ENCODE results near the gene EIF4G3.
"Not testable (repeated sequence)": the region's sequence is repeated elsewhere in the genome, so short reads cannot be mapped to it uniquely, and the experiment has no call there.

The EIF4G3 gene

DNA sequence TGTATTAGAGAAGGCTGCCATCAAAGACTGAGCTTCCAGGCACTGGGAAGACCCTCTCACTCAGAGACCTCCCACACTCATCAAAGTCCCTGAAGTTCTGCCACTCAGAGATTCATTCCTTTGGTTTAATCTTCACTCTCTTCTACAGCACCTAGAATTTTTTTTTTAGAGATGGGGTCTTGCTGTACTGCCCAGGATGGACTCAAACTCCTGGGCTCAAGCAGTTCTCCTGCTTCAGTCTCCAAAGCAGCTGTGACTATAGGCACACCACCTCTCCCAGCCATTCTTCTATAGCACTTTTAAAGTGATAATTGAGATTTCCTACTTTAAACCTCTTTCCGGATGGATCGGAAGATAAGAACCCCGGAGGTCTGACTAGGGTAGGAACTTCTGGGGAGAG is 385.9 kb downstream of the EIF4G3 start:
- no peak for DNase-seq

DNA sequence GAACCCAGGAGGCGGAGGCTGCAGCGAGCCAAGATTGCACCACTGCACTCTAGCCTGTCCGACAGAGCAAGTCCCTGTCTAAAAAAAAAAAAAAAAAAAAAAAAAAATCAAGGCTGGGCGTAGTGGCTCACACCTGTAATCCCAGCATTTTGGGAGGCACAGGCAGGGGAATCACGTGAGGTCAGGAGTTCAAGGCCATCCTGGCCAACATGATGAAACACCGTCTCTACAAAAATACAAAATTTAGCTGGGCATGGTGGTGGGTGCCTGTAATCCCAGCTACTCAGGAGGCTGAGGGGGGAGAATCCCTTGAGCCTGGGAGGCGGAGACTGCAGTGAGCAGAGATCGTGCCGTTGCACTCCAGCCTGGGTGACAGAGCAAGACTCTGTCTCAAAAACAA is 387.1 kb downstream of the EIF4G3 start:
- not testable (repeated sequence) for DNase-seq

DNA sequence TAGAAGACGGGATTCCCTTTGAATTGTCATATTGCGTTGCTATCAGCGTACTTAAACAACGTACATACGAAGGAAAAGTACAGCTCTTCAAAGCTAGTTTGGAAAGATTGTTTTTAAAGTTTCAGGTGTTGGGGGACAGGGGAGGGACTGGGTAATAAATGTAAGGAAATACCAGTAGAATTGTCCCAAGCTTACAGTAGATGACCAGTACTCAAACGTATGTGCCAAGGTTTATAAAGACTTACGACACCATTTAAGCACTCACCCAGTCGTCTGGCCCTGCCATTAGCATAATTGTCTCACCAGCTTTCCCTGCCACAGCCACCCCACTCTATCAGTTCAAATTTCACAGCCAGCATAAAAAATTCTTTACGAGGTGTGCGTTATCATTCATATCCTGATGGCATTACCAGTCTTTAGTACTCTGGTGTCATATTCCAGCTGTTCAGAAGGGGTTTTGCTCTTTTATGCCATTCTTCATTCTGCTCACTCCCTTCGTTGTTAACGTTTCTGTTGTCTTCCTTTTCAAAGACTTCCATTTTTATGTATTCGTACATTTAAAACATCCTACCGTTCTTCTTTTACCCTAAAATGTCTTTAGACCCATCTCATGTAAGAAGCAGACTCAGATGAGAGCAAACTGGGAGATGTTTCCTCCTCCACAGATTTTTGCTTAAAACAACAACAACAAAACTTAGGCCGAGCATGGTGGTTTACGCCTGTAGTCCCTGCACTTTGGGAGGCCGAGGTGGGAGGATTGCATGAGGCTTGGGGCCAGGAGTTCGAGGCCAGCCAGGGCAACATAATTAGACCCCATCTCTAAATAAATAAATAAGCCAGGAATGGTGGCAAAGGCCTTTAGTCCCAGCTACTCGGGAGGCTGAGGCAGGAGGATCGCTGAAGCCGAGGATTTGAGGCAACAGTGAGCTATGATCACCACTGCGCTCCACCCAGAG is 388.6 kb downstream of the EIF4G3 start:
- DNase-seq = no peak

DNA sequence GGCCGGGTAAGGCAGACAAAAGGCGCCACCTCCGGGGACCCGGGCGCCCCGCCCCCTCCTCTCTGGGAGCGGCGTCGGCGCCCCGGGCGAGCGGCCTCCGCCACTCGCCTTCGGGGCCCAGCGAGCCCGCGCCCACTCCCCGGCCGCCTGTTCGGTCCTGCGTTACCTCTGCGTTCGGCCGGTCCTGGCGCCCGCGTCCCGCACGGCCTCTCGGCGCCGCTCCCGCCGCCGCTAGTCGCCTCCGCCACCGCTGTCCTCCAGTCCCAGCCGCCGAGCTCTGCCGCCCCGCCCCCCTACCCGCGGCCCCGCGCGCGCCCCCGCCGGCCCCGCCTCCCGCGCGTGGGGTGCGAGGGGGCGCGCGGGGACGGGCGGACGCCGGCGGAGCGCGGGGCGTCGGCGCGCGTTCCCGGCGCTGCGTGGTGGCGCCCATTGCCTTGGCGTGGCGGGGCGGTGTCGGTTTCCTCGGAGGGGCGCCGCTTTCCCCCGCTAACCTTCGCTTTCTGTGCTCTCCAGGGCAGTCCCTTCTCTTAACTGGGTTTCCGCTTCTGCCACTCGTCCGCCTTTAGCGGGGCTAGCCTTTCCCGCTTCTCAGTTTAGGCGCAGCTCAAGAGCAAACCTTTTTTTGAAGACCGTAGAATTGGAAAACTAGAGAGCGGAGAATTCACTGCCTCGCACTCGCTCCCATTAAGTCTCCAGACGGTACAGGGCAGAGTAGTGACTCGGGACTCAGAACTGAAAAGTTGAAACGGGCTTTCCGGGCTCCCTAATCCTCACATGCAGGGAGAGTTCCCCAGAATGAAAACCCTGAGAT is 389.5 kb downstream of the EIF4G3 start, which contains the start of gene HP1BP3:
Gene HP1BP3, minus strand, starts transcription at position 279 of the 811 bp plus-strand sequence. CDS start 6,867 bp downstream, outside the sequence.
- DNase-seq = peak; percentile 86 to 91

DNA sequence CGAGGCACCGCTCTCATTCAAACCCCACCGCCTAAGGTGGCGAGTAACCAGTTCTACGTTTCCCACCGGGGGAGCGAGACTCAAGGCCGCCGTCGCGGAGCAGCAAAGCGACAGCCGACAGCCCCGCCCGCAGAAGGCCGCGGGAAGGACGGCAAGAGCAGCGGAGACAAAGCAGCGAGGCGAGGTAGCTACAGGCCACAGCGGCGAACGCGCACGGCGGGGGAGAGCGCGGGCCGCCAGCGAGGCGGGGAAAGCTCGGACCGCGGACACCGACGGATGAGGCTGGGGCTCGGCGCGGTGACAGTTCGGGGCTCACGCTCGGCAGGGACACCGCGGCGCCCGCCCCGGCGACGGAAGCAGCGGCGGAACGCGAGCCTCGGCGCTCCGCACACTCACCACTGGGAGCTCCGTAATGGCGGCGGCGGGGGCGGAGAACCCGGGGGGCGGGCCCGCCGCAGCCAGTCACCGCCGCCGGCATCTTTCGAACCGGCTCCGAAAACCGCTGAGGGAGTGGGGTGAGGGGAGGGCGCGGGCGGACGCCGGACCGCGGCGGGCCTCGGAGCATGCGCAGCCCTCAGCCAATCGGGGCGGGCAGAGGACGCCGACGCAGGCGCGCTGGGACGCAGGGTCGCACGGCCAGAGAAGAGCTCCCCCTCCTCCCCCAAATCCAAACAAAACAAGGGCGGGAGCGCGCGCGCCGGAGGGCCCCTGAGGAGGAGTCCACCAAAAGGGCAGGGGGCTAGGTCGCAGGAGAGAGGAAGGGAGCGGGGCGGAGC is 390.3 kb downstream of the EIF4G3 start:
- peak; percentile 96 to 97 for DNase-seq

DNA sequence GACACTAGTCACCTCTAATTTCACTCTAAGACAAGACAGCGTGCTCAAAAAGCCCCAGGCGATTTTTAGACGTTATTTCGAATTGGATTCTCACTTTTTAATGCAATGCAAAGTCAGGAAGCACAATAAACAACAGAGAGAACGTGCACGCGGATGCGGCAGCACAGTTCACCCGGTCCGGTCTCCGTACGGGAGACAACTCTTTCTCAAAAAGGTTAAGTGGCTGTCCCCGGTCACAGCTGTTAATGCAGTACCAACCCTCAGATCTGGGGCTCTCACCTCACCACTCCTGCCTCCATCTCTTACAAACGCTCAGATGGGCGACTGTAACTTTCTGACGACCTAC is 390.8 kb downstream of the EIF4G3 start:
- DNase-seq = no peak

DNA sequence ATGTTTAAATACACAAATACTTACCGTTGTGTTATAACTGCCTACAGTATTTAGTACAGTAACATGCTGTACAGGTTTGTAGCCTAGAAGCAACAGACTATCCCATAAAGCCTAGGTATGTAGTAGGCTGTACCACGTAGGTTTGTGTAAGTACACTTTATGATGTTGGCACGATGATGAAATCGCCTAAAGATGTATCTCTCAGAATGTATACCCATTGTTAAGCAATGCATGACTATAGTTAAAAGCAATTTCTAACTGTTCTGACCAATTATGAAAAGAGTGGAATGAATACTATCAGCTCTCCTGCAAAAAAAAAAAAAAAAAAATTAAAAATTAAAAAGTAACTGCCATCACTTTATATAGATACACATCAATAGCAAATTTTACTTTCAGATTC is 401.0 kb downstream of the EIF4G3 start:
- no peak for DNase-seq

DNA sequence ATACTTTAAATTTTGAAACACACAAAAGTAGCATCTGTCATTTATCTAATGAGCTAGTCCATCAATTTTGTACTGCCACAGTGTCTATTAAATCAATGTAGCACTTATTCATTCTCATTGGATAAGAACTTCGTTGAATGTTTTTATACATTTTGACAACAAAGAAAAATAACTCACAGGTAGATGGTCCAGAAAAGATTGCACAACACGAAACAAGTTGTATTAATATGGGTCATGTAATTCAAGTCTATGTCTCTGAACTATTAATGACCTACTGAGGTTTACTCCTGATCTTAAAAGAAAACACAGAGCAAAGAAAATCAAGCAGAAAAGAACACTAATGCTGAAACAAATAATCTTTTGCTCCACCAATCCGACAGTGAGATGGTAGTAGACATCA is 404.9 kb downstream of the EIF4G3 start:
- no peak for DNase-seq

DNA sequence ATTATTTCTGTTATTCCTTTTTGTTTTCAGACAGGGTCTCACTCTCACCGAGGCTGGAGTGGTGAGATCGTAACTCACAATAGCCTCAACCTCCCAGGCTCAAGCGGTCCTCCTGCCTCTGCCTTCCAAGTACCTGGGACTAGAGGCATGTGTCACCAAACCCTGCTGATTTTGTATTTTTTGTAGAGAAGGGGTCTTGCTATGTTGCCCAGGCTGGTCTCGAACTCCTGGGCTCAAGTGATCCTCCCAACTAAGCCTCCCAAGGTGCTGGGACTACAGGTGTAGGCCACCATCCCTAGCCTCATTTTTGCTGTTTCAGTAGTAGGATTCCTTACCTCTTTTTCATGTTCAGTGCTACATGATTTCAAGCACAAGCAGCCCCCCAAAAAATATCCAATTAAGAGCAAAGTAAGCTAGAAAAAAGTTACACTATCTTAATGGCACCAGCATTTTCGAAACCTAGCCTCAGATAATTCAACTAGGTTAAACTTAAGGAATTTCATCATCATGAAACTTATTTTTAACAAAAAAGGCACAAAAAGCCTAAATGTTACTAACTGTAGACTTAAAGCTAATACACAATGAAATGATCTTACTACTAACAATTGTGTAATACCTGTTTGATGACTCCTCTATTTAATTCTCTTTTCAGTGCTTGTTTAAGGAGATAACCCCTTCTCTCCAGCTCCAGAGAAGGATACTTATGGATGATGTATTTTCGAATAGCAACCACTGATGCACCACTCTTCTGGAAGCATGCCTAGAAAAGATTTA is 406.2 kb downstream of the EIF4G3 start:
- DNase-seq = no peak

DNA sequence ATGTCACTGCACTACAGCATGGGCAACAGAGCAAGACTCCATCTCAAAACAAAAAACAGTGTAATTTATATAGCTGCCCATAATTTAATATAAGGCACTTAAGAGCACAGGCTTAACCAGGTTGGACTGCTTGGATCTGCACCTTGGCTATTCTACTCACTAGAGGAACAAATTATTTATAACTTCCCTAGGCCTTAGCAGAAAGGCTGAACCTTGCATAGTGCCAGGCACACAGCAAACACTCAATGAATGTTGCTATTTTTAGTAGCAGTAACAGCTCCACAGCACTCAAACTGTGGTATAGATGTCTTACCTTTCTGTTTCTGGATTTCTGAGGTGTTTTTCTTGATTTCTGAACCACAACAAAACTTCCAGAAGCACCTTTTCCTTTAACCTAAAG is 409.4 kb downstream of the EIF4G3 start:
- DNase-seq = no peak

DNA sequence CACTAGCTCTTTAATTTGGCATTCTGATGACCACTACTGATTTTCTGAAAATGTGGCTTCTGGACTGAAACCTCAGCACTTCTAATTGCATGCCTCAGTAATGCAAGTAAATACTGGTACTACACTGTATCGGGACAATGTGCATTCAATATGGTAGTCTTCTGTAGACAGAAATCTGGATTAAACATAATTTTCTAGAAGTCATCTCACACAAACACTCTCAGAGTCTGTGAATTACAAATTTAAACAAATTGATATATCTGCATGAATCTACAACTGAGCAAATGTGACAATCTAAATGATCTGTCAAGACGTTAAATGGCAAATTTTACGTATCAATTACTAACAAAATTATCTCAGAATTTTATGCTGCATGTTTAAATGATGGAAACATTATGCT is 413.3 kb downstream of the EIF4G3 start:
- DNase-seq = no peak

DNA sequence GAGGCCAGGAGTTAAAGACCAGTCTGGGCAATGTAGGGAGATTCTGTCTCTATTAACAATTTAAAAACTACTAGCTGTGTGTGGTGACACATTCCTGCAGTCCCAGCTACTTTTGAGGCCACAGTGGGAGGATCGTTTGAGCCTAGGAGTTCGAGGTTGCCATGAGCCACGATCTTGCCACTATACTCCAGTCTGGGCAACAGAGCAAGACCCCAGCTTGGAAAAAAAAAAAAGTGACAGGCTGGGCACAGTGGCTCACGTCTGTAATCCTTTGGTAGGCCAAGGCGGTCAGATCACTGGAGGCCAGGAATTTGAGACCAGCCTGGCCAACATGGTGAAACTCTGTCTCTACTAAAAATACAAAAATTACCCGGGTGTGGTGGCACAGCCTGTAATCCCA is 416.4 kb downstream of the EIF4G3 start:
- DNase-seq = no peak
